Esophagus mucosa (tissue), 1 donor: ENCODE results near the gene CHRD. TPM values are rescaled to one million over a fixed set of nuclear protein-coding genes. Genes with fewer than 3 reads are reported as not detected.
"Not testable (repeated sequence)": the region's sequence is repeated elsewhere in the genome, so short reads cannot be mapped to it uniquely, and the experiment has no call there.

ENCODE experiments used
- ATAC-seq: fragments of 200-7000 bp; cut with Tn5 transposase; one replicate; pipeline ENCODE4 v1.9.1; 2020
- total RNA-seq: library from RNA; stranded (reverse); gene quantifications from one replicate; pipeline ENCODE4 v1.2.4, GENCODE V29; 2023
- donor health status: DM: yes; HTN: yes; CAD: no.

The CHRD gene
- total RNA-seq, 1 donor from 2014 or later: 0.84 TPM

DNA sequence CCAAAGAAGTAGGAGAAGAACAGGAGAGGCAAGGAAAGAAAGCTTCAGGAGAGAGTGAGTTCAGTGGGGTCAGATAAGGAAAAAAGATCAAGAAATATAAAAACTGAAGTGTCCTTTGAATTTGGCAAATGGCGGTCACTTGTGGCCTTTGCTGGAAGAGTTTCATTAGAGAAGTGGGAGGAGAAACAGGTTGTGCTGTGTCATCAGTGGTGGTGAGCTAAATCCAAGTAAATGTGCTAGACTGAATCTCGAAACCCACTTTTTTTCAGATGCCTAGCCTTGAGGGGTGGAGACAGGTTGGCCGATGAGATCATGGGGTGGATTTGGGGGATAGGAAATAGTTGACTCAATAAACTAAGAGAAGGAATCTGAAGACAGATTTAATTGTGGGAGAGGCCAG is 43.7 kb downstream of the CHRD start:
- peak; percentile 31 for ATAC-seq

DNA sequence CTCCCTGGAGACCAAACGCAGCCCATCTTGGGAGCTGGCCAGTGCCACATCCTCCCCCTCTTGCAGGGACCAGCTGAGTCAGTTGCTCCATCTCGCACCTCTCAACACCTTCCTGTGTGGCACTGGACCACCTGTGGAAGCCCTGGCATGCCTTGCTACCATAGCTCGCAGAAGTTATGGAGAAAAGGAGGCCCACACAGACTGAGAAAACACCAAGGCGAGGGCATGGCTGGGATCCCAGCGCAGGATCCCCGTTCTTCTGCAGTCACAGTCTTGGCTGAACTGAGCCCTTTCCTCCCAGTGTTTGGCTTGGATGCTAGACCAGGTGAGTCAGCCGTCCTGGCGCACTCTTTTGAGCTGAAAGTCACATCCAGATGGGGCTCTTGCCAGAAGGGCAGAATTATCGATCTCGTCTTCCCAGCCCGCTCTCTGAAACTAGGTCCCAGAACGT is 46.9 kb downstream of the CHRD start:
- ATAC-seq: peak; percentile 57

DNA sequence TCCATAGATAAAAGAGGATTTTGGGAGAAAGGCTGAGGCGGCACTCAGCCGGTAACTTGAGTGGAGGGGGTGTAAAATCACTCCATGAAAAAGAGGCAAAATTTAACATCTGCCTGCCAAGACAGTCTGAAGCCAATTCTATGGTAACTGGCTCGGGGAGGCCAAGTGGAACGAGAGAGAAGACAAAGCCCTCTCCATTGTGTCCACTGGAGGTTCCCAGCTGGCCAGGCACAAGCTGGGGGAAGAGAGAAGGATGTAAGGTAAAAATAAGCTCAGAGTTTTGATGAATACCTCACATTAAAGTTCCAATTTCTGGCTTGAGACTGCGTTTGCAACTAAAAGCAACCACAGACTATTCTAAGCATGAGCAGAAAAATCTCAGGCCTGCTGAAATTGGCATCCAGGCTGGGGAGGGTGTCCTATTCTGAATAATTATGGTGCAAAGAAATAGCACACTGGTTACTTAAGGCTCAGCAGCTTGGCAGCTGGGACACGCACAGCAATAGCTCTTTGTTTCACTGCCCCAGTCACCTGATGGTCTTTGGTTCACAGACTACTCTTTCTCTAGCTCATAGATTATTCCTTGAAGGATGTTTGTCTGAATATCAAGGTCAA is 48.8 kb downstream of the CHRD start:
- no peak for ATAC-seq

DNA sequence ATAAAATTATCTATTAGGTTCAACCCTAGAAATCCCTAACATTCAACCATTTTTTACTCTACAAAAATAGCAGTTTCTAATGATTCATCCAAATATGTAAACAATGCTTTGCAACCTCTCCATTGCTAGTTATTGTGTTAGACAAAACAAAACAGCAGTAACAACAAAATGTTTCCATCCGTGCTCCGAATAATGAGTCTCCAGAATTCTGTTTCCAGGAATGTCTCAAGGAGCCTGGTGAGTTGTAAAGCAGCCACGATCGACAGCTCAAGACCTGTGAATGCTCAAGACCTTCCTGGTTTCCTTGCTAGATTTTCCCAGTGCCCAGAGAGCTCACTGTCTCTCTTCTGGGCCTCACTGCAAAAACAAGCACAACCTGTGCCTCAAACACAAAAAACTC is 49.9 kb downstream of the CHRD start:
- no peak for ATAC-seq

DNA sequence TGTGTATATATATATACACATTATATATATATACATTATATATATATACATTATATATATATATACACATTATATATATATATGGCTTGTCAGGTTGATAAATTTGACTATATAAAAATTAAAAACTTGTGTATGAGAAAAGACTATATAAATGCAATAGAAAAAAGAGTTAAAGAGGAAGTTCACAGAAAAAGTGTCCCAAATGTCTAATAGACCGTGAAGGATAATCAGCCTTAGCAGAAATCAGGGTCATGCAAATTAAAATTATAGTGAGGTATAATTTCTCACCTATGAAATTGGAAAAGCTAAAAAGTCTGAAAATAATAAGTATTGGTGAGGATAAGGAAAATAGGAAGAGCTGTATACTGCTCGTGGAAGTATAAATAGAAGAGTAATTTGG is 51.1 kb downstream of the CHRD start:
- no peak for ATAC-seq

DNA sequence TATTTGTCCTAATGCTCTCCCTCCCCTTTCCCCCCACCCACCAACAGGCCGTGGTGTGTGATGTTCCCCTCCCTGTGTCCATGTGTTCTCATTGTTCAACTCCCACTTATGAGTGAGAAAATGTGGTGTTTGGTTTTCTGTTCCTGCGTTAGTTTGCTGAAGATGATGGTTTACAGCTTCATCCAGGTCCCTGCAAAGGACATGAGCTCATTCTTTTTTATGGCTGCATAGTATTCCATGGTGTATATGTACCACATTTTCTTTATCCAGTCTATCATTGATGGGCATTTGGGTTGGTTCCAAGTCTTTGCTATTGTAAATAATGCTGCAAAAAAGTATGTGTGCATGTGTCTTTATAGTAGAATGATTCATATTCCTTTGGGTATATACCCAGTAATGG is 53.3 kb downstream of the CHRD start:
- not testable (repeated sequence) for ATAC-seq

DNA sequence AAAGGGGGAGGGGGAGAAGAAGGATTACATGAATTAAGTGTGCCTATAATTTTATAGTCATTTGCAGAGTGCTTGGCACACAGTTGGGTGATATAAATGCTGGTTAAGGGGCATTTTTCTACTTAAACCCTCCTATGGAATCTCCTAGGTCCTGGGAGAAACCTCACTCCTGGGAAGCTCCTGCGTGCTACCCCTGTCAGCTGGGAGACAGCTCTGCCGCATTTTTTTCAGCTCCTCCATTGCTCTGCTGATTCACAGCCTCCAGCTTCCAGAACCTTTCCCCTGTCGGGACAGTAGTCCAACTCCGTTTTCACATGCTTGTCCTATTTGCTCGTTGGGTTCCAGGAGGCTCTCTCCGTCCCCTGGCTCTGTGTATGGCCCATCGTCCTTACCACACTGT is 59.2 kb downstream of the CHRD start:
- no peak for ATAC-seq

Other genes with a start within 250 kb of the CHRD start
- 21.8 TPM for gene EIF2B5, start 244.7 kb upstream of the CHRD start, total RNA-seq
- 29.2 TPM for gene DVL3, start 224.7 kb upstream of the CHRD start, total RNA-seq
- gene AP2M1, start 205.2 kb upstream of the CHRD start, total RNA-seq: 235 TPM
- 45.3 TPM for gene ABCF3, start 193.9 kb upstream of the CHRD start, total RNA-seq
- not detected for gene VWA5B2, start 150.5 kb upstream of the CHRD start, total RNA-seq
- 28.9 TPM for gene ALG3, start 131.1 kb upstream of the CHRD start, total RNA-seq
- 7.1 TPM for gene EEF1AKMT4, start 130.4 kb upstream of the CHRD start, total RNA-seq
- gene CAMK2N2, start 118.5 kb upstream of the CHRD start, total RNA-seq: 0.24 TPM
- not detected for gene ECE2, start 104.0 kb upstream of the CHRD start, total RNA-seq
- gene PSMD2, start 80.8 kb upstream of the CHRD start, total RNA-seq: 126 TPM
- 339 TPM for gene EIF4G1, start 65.4 kb upstream of the CHRD start, total RNA-seq
- 7.3 TPM for gene FAM131A, start 42.5 kb upstream of the CHRD start, total RNA-seq
- gene CLCN2, start 18.4 kb upstream of the CHRD start, total RNA-seq: 3.4 TPM
- 46.0 TPM for gene POLR2H, start 18.3 kb upstream of the CHRD start, total RNA-seq
- gene THPO, start 1.8 kb upstream of the CHRD start, total RNA-seq: not detected
- gene EPHB3, start 181.7 kb downstream of the CHRD start, total RNA-seq: 44.7 TPM